HTERT RPE-1 (cell line): ENCODE data around the gene MCM5.

ENCODE experiments used
- in situ Hi-C: fragments of 300-500 bp; cut with MboI; formaldehyde crosslinking; loops from 4 replicates; pipeline ENCODE4 v1.14.3; 2020; ENCODE audit warnings: low sequenced_read_pairs

Gene MCM5

GRCh38 chr22:35400501-35400790, 506 bp downstream of the MCM5 start:
- in situ Hi-C loops = no loop called here

GRCh38 chr22:35401863-35402262, 1.9 kb downstream of the MCM5 start:
- in situ Hi-C loops = no loop called here

- in situ Hi-C loops = no loop called here
Observed at GRCh38 chr22:35403356-35403755, 3.4 kb downstream of the MCM5 start.

DNA sequence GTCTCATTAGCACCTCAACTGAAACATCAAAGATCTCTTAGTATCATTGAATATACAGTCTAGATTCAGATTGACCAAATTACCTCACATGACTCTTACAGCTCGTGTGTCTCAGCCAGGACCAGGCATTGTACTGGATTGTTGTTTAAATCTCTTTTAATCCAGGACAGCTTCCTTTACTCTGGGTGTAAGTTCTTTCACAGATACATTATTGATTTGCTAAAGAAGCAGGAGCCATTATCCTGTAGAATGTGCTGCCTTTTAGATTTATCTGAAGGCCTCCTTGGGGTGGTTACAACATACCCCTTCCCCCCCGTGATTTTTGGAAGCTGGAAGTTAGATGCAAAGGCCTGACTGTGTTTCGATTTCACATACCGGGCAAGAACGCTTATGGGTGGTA, 4.2 kb downstream of the MCM5 start:
- in situ Hi-C loops = no loop called here

DNA sequence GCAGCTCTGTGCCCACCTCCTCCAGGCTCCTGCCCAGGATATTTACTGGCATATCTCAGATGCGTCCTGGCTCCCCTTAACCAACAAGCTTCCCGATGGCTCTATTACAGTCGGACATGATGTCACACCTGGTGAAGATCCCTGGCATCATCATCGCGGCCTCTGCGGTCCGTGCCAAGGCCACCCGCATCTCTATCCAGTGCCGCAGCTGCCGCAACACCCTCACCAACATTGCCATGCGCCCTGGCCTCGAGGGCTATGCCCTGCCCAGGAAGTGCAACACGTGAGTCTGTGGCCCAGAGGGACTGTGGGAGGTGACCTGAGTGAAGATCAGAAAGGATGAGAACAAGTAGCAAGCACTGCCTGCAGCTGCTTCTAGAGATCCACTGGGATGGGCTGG, 6.5 kb downstream of the MCM5 start:
- in situ Hi-C loops = no loop called here

GRCh38 chr22:35407362-35407761, 7.4 kb downstream of the MCM5 start:
- in situ Hi-C loops = no loop called here

- in situ Hi-C loops = no loop called here
Observed at GRCh38 chr22:35409783-35410662, 10.1 kb downstream of the MCM5 start.

- in situ Hi-C loops = no loop called here
Observed at GRCh38 chr22:35410663-35411034, 10.7 kb downstream of the MCM5 start.

GRCh38 chr22:35411102-35411501, 11.2 kb downstream of the MCM5 start:
- in situ Hi-C loops = no loop called here

DNA sequence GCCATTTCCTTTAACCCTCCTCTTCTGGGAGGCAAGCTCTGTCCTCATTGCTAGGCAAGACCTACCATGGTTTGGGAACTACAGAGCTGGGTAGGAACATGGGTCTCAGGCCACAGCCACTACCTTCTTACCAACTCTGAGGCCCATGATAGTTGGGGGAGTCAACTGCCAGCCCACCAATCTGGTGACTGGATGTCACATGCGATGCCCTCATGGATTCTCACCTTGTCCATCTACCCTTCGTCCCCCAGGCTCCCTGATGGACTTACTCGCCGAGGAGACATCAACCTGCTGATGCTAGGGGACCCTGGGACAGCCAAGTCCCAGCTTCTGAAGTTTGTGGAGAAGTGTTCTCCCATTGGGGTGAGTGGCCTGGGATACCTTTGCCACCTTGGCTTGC, 13.7 kb downstream of the MCM5 start:
- in situ Hi-C loops = no loop called here

DNA sequence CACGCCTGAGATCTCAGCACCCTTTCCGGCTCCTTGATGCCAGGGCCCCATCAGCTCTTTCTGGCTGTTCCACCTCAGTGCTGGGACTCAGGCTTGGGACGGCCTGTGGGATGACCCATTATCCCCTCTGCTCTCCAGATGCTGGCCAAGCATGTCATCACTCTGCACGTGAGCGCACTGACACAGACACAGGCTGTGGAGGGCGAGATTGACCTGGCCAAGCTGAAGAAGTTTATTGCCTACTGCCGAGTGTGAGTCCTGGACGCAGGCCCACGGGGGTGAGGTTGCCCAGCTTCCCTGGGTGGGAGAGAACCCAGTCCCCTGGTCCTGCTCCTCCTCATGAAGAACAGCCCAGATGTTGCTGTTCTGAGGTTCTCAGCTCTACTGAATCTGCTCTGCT, 17.7 kb downstream of the MCM5 start:
- in situ Hi-C loops = no loop called here

- in situ Hi-C loops = no loop called here
Observed at GRCh38 chr22:35418088-35418487, 18.1 kb downstream of the MCM5 start.

- in situ Hi-C loops = no loop called here
Observed at GRCh38 chr22:35418731-35419130, 18.8 kb downstream of the MCM5 start.

GRCh38 chr22:35419756-35420155, 19.8 kb downstream of the MCM5 start:
- in situ Hi-C loops = no loop called here

DNA sequence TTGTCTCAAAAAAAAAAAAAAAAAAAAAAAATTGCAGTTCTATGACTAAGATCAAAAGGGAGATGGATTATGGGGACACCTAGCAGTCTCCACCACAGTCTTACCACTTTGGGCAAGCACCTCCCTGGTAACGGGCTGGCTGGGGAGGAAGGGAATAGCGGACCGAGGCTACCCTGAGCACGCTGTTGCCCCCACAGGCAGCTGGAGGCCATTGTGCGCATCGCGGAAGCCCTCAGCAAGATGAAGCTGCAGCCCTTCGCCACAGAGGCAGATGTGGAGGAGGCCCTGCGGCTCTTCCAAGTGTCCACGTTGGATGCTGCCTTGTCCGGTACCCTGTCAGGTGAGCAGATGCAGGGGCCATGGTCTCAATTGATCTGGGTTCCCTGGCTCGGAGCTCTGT, 21.2 kb downstream of the MCM5 start:
- in situ Hi-C loops = no loop called here

DNA sequence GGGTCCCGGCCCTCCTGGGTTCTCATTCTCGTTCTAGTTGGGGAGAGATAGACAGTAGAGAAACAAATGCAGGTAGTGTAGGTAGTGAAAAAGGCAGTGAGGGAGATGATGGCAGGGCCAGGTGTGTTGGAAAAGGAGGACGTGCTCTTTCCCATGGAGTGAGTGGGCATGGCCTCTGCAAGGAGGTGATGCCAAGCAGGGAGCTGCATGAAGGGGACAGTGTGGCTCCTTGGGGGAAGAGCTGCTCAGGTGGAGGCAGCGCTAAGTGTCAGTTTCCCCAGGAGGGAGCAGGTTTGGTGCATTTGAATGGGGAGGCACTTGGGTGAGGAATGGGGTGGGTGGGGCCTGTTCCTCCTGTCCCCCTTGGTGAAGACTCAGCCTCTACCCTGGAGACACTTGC, 22.2 kb downstream of the MCM5 start:
- in situ Hi-C loops = no loop called here

- in situ Hi-C loops = no loop called here
Observed at GRCh38 chr22:35422936-35423335, 23.0 kb downstream of the MCM5 start.

- in situ Hi-C loops = no loop called here
Observed at GRCh38 chr22:35424081-35424480, 24.1 kb downstream of the MCM5 start.

DNA sequence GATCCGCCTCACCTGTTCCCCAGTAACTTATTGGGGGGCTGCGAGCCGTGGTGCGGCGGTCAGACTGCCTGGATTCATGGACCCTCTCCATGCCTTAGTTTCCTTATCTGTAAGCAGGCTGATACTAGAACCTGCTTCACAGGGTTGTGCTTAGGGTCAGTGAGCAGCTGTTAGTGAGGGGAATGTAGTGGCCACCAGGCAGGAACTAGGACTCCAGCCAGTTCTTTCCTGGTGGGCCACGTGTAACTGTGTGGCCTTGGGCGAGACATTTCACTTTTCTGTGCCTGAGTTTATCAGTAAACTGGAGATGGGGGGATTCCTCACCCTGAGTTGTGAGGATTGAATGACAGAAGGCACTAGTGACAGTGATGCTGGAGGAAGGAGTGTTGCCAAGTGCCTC, 24.8 kb downstream of the MCM5 start:
- in situ Hi-C loops = no loop called here

- in situ Hi-C loops = no loop called here
Observed at GRCh38 chr22:35425546-35425945, 25.6 kb downstream of the MCM5 start.

DNA sequence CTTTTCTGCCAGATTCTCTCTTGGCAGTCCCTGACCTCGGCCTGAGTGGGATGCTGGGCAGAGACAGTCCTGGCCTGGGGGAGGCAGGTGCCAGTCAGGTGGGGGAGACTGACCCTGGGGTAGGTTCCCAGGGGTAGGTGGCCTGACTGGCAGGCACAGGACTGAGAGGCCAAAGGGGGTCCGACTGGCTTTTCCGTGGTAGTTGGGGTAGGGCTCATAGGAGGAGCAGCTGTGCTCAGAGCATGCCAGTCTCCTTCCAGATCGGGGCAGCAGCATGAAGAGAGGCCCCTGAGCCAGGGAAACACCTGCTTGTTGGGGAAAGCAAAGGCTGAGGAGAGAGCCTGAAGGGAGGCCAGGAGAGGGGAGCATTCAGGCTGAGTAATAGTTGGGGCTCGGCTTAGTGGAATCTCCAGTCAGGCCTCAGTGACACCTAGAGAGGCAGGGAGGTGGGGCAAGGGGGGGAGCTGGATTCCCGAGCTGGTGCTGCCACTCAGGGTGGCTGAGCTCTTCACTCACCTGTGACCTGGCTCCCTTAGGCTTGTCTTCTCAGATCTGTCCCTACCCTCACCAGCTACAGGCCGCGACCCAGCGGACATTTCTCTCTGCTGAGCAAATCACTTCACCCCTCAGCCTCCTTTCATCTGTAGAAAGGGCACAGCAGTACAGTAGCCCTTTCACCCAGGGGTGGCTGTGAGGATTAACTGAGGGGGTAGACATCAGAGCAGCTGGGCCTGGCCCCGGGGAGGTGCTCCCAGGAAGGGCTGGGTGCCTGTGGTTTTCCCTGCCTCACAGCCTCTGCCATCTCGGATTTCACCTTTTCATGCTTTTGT, 26.2 kb downstream of the MCM5 start:
- in situ Hi-C loops = no loop called here

- in situ Hi-C loops = no loop called here
Observed at GRCh38 chr22:35426801-35427140, 26.8 kb downstream of the MCM5 start.
